GM12878 (cell line): Measurements from ENCODE around the gene TRMT10C. TPM values are rescaled to one million over a fixed set of nuclear protein-coding genes. Genes with fewer than 3 reads are reported as not detected.

ENCODE experiments used
- ATF2 ChIP-seq: IDR thresholded peaks from 2 replicates; pipeline ENCODE4 v1.6.1; 2012; ENCODE audit warnings: low read length, inconsistent platforms
- CBX5 ChIP-seq: sonication (generic); IDR thresholded peaks from 2 replicates; pipeline ENCODE4 v1.6.1; 2016; ENCODE audit warnings: low read depth, moderate library complexity, mild to moderate bottlenecking, inconsistent platforms
- CHD4 ChIP-seq: fragments of 200-600 bp; sonication (generic); IDR thresholded peaks from 2 replicates; pipeline ENCODE4 v1.6.1; 2016; ENCODE audit warnings: mild to moderate bottlenecking
- EED ChIP-seq: sonication (generic); IDR thresholded peaks from 2 replicates; pipeline ENCODE4 v1.6.1; 2016; ENCODE audit warnings: antibody characterized with exemption, low read depth
- EZH2 ChIP-seq: IDR thresholded peaks from 2 replicates; pipeline ENCODE4 v1.6.1; 2012; ENCODE audit warnings: low read depth, mild to moderate bottlenecking, control low read depth, inconsistent platforms, low read length, borderline replicate concordance; ENCODE audit not compliant: control insufficient read depth
- FOXM1 ChIP-seq: IDR thresholded peaks from 2 replicates; pipeline ENCODE4 v1.6.1; 2012; ENCODE audit warnings: low read depth, mild to moderate bottlenecking, inconsistent platforms, low read length, moderate library complexity
- HDAC6 ChIP-seq: fragments of 200-600 bp; sonication (generic); IDR thresholded peaks from one replicate; pipeline ENCODE4 v1.8.0; 2017; ENCODE audit warnings: antibody characterized with exemption; ENCODE audit not compliant: unreplicated experiment
- KAT2A ChIP-seq: conservative IDR thresholded peaks from 2 replicates; pipeline ENCODE4 v1.6.1; 2011; ENCODE audit warnings: low read depth, low read length; ENCODE audit not compliant: control insufficient read depth
- LARP7 ChIP-seq: fragments of 450-650 bp; IDR thresholded peaks from 2 replicates; pipeline ENCODE4 v1.6.1; 2017; ENCODE audit warnings: mild to moderate bottlenecking
- MLLT1 ChIP-seq: fragments of 450-650 bp; IDR thresholded peaks from 2 replicates; pipeline ENCODE4 v1.6.1; 2016; ENCODE audit warnings: mild to moderate bottlenecking
- PAX5 ChIP-seq: IDR thresholded peaks from 2 replicates; pipeline ENCODE4 v1.6.1; 2011; ENCODE audit warnings: low read depth, low read length, borderline replicate concordance
- PKNOX1 ChIP-seq: fragments of 450-650 bp; IDR thresholded peaks from 2 replicates; pipeline ENCODE4 v1.6.1; 2016; ENCODE audit warnings: mild to moderate bottlenecking
- POLR2AphosphoS5 ChIP-seq: IDR thresholded peaks from 2 replicates; pipeline ENCODE4 v1.6.1; 2011; ENCODE audit warnings: mild to moderate bottlenecking, low read length, inconsistent platforms
- RB1 ChIP-seq: fragments of 450-650 bp; formaldehyde crosslinking; IDR thresholded peaks from 2 replicates; pipeline ENCODE4 v1.6.1; 2017; ENCODE audit warnings: mild to moderate bottlenecking, borderline replicate concordance
- REST ChIP-seq: IDR thresholded peaks from 2 replicates; pipeline ENCODE4 v1.6.1; 2012; ENCODE audit warnings: mild to moderate bottlenecking, low read depth, low read length
- TCF3 ChIP-seq: IDR thresholded peaks from 2 replicates; pipeline ENCODE4 v1.6.1; 2012; ENCODE audit warnings: low read depth, mild to moderate bottlenecking, low read length, borderline replicate concordance; ENCODE audit not compliant: insufficient read depth
- YY1 ChIP-seq: IDR thresholded peaks from 2 replicates; pipeline ENCODE4 v1.6.1; 2011; ENCODE audit warnings: low read depth, mild to moderate bottlenecking, low read length
- ZBTB4 ChIP-seq: fragments of 450-650 bp; formaldehyde crosslinking; IDR thresholded peaks from 2 replicates; pipeline ENCODE4 v1.4.0; 2022; ENCODE audit warnings: mild to moderate bottlenecking, moderate library complexity
- ZNF384 ChIP-seq: IDR thresholded peaks from 2 replicates; pipeline ENCODE4 v1.6.1; 2012; ENCODE audit warnings: low read depth, mild to moderate bottlenecking, low read length, improper control_type of control experiment, borderline replicate concordance
- polyA plus RNA-seq, 11 experiments: library from polyadenylated mRNA; depleted of rRNA in 4 of 11; unstranded in 6 of 11; stranded (reverse) in 5 of 11; fragments of >200 nt; fragmentation: Nextera tagmentation in 4 of 11; fragmentation: Illumina TruSeq in 1 of 11; extraction: Ambion mirVana in 4 of 11; extraction: Trizol in 1 of 11; gene quantifications; 1 replicate in 1 of 11; 2 replicates in 10 of 11; pipeline versions ENCODE4 v1.2.1 to v1.2.3, GENCODE V29; 2011 to 2016; ENCODE audit warnings: inconsistent platforms in 2 of 11, missing spikeins in 2 of 11, low read depth in 1 of 11
- total RNA-seq, 4 experiments: library from RNA; depleted of rRNA in 3 of 4; stranded (reverse); fragments of >200 nt in 3 of 4; fragmentation: Illumina TruSeq in 1 of 4; extraction: Trizol in 1 of 4; gene quantifications; 2 replicates each; pipeline versions ENCODE4 v1.2.1 to v1.2.3, GENCODE V29; 2013 to 2021

The TRMT10C gene
- total and polyA plus RNA-seq, 10 of the 15 experiments (the other 5 are each of a cell fraction or from before 2014, with no cell fraction given), result 33.0 to 82.1 (median 47.1) TPM

- TF ChIP-seq HDAC6 (peak; percentile 26), YY1 (peak; percentile 73), FOXM1 (0 out of 2 replicates have a peak, but pooled peaks have one; percentile 13), CHD4 (no peak), ZNF384 (no peak), RB1 (no peak; the same call in 1 of the 2 replicates), PKNOX1 (peak; percentile 82), LARP7 (peak; percentile 65), CBX5 (peak; percentile 84; the same call in 1 of the 2 replicates), EED (no peak), TCF3 (0 out of 2 replicates have a peak, but pooled peaks have one; percentile 46), MLLT1 (peak; percentile 85), POLR2AphosphoS5 (peak; percentile 98), PAX5 (no peak), REST (0 out of 2 replicates have a peak, but pooled peaks have one; percentile 37), ATF2 (no peak; the same call in 1 of the 2 replicates), EZH2 (no peak), ZBTB4 (CRISPR knock-in tag) (no peak), KAT2A (no peak)
Measured at GRCh38 chr3:101561630-101562328, at the start of gene TRMT10C (continued).
